ENCODE measurements around the gene USP17L13. TPM values are rescaled to one million over a fixed set of nuclear protein-coding genes. Genes with fewer than 3 reads are reported as not detected.
"Not testable (repeated sequence)": the region's sequence is repeated elsewhere in the genome, so short reads cannot be mapped to it uniquely, and the experiment has no call there.

USP17L13 gene
- total RNA-seq, 2 donors from 2014 or later, result not detected

DNA sequence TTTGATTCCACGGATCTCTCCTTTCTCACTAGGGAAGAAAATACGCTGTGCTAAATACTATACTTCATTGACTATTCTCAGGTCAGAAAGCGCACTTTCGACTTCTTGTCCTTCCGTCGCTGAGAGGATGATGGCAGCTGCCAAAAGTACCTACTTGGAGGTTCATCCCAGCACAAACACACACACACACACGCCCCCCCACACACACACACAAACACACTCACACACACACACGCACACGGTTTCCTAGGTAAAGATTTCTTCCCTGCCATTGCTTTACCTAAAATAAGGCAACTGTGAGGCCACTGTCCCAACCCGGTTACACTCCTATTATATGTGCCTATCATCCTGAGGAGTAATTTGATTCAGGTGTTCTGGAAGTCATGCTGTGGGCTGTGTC, 47.0 kb downstream of the USP17L13 start:
- not testable (repeated sequence) for H3K4me3 ChIP-seq, H3K27ac ChIP-seq, H3K9me3 ChIP-seq, H3K36me3 ChIP-seq, H3K27me3 ChIP-seq, H3K4me1 ChIP-seq
- peak; percentile 82 for DNase-seq (ENCODE audit: low spot score)

Other genes starting within 250 kb of the USP17L13 start
- not detected for gene FAM90A26, start 54.5 kb upstream of the USP17L13 start, total RNA-seq
- gene USP17L10, start 14.2 kb upstream of the USP17L13 start, total RNA-seq, result not detected
- gene USP17L11, start 9.5 kb upstream of the USP17L13 start, total RNA-seq, result not detected
- gene USP17L12, start 4.7 kb upstream of the USP17L13 start, total RNA-seq, result not detected
- gene USP17L15, start 9.5 kb downstream of the USP17L13 start, total RNA-seq, result not detected
- not detected for gene USP17L17, start 19.0 kb downstream of the USP17L13 start, total RNA-seq
- gene USP17L18, start 23.7 kb downstream of the USP17L13 start, total RNA-seq, result not detected
- not detected for gene USP17L19, start 28.5 kb downstream of the USP17L13 start, total RNA-seq
- gene USP17L20, start 33.2 kb downstream of the USP17L13 start, total RNA-seq, result not detected
- not detected for gene USP17L21, start 38.0 kb downstream of the USP17L13 start, total RNA-seq
- gene USP17L22, start 42.7 kb downstream of the USP17L13 start, total RNA-seq, result not detected
- gene USP17L24, start 100.3 kb downstream of the USP17L13 start, total RNA-seq, result not detected
- not detected for gene USP17L25, start 105.0 kb downstream of the USP17L13 start, total RNA-seq
- gene USP17L26, start 109.8 kb downstream of the USP17L13 start, total RNA-seq, result not detected
- not detected for gene USP17L5, start 114.5 kb downstream of the USP17L13 start, total RNA-seq
- gene USP17L27, start 119.3 kb downstream of the USP17L13 start, total RNA-seq, result not detected
- not detected for gene USP17L28, start 124.0 kb downstream of the USP17L13 start, total RNA-seq
- gene USP17L29, start 128.7 kb downstream of the USP17L13 start, total RNA-seq, result not detected
- not detected for gene USP17L30, start 138.2 kb downstream of the USP17L13 start, total RNA-seq
- gene DEFB131A, start 219.5 kb downstream of the USP17L13 start, total RNA-seq, result not detected

All from right atrium auricular region (tissue), 2 donors.